ENCODE results near the gene XPO6. TPM values are rescaled to one million over a fixed set of nuclear protein-coding genes. Genes with fewer than 3 reads are reported as not detected.
A peak's percentile ranks its signal among the peaks of the same experiment; 100 is the strongest.

Gene XPO6
- total RNA-seq, 1 experiment from 2014 or later = 124 TPM

DNA sequence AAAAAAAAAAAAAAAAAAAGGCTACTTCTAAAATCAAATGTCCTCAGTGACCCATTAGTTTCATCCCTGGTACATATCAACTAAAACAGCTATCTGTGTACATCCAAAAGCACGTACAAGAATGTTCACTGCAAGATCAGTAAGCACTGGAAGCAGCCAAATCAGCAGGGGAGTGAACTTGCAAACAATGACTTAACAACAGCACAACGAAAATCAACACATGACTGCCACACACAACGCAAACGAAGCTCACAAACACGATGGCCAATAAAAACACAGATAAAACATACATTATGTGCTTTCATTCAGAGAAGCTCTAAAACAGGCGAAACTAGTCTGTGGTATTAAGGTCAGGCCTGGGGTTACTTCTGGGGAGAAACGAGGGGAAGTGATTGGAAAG is 60.6 kb downstream of the XPO6 start:
- H4K5ac ChIP-seq (ENCODE audit: insufficient read length, low read depth, low read length) = no peak overlapping the region
- no peak overlapping the region for H3K14ac ChIP-seq (ENCODE audit: insufficient read depth, low read length)
- H4K8ac ChIP-seq (replicated peaks; ENCODE audit: insufficient read length, low read depth, low read length) = no peak overlapping the region
- no peak overlapping the region for H3K9ac ChIP-seq (ENCODE audit: extremely low read depth, insufficient read length, low read length)
- H2AK5ac ChIP-seq (ENCODE audit: insufficient read length, low read length) = no peak overlapping the region
- no peak overlapping the region for H3K18ac ChIP-seq (ENCODE audit: insufficient read length, low read depth, low read length)
- H2BK20ac ChIP-seq (ENCODE audit: low read depth, low read length, poor library complexity, severe bottlenecking) = no peak overlapping the region
- Mint-ChIP-seq H3K9me3 (no peaks in the 10 kb centered on the region), H3K27me3 (ENCODE audit: low read depth) (no peaks in the 10 kb centered on the region), H3K4me1 (no peaks in the 10 kb centered on the region; a peak in 1 of 4 replicates), H3K27ac (peak overlapping the region in 1 of 3 experiments; percentile 38; a peak in 2 of 7 replicates), H3K36me3 (ENCODE audit: insufficient read depth in 1 of 3, low read depth in 3 of 3) (peaks cover 30 to 76% (median 67%) of the 10 kb centered on the region in 3 experiments; a peak in 6 of 7 replicates), H3K4me3 (no peak overlapping the region)
- H3K23me2 ChIP-seq (ENCODE audit: insufficient read length, low read depth, low read length, poor library complexity, severe bottlenecking) = no peaks in the 10 kb centered on the region
- H3K79me1 ChIP-seq (ENCODE audit: insufficient read depth, low read depth, low read length, poor library complexity, severe bottlenecking) = no peaks in the 10 kb centered on the region
- H3T11ph ChIP-seq (ENCODE audit: low read length) = no peak overlapping the region
- no peak overlapping the region for H4K91ac ChIP-seq (ENCODE audit: insufficient read length, low read depth, low read length)
- no peak overlapping the region for H2BK15ac ChIP-seq (ENCODE audit: low read depth, low read length)
- H3K4me1 ChIP-seq (ENCODE audit: insufficient read depth, low read length) = no peaks in the 10 kb centered on the region
- H3K4me2 ChIP-seq (ENCODE audit: insufficient read depth, insufficient read length, low read length) = no peak overlapping the region
- H2BK5ac ChIP-seq (ENCODE audit: insufficient read length, low read length) = no peak overlapping the region
- no peak for DNase-seq
- H3K23ac ChIP-seq (ENCODE audit: insufficient read length, low read depth, low read length) = no peak overlapping the region
- H3K27ac ChIP-seq (ENCODE audit: insufficient read length, low read depth, low read length) = no peak overlapping the region
- TF ChIP-seq, protein P1, sequence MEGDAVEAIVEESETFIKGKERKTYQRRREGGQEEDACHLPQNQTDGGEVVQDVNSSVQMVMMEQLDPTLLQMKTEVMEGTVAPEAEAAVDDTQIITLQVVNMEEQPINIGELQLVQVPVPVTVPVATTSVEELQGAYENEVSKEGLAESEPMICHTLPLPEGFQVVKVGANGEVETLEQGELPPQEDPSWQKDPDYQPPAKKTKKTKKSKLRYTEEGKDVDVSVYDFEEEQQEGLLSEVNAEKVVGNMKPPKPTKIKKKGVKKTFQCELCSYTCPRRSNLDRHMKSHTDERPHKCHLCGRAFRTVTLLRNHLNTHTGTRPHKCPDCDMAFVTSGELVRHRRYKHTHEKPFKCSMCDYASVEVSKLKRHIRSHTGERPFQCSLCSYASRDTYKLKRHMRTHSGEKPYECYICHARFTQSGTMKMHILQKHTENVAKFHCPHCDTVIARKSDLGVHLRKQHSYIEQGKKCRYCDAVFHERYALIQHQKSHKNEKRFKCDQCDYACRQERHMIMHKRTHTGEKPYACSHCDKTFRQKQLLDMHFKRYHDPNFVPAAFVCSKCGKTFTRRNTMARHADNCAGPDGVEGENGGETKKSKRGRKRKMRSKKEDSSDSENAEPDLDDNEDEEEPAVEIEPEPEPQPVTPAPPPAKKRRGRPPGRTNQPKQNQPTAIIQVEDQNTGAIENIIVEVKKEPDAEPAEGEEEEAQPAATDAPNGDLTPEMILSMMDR (conservative IDR thresholded peaks at IDR 0.05) = no peak
- no peaks in the 10 kb centered on the region for H3K9me3 ChIP-seq (ENCODE audit: control insufficient read depth, low read depth, low read length)
- no peak overlapping the region for H2BK12ac ChIP-seq (ENCODE audit: insufficient read length, low read depth, low read length)
- H2BK120ac ChIP-seq (ENCODE audit: low read depth, low read length, poor library complexity, severe bottlenecking) = no peak overlapping the region
- WGBS (ENCODE audit: extremely low coverage, insufficient read length, low lambda C conversion rate) = no CpG with 5 or more reads among the region's 7 CpGs
- no peaks in the 10 kb centered on the region for H3K27me3 ChIP-seq (ENCODE audit: insufficient read depth, low read length)
- H3K56ac ChIP-seq (ENCODE audit: insufficient read length, low read depth, low read length) = no peak overlapping the region
- H2AFZ ChIP-seq (ENCODE audit: low read length) = no peak overlapping the region
- no peaks in the 10 kb centered on the region for H3K79me2 ChIP-seq (ENCODE audit: insufficient read depth, low read length)
- no peak overlapping the region for H3K4ac ChIP-seq (ENCODE audit: low read depth, low read length)
- no peaks in the 10 kb centered on the region for H4K20me1 ChIP-seq (ENCODE audit: control insufficient read depth, insufficient read depth, insufficient read length)

Data from H9 (cell line).